Heart right ventricle (tissue), 16 donors: ENCODE data around the gene SLC23A2. TPM values are rescaled to one million over a fixed set of nuclear protein-coding genes. Genes with fewer than 3 reads are reported as not detected.
"Not testable (repeated sequence)": the region's sequence is repeated elsewhere in the genome, so short reads cannot be mapped to it uniquely, and the experiment has no call there.

Experiments
- ATAC-seq, 8 donors: fragments of 200-7000 bp; cut with Tn5 transposase; one replicate each; pipeline ENCODE4 v1.9.1; 2020; ENCODE audit warnings: mild to moderate bottlenecking in 8 of 8, moderate library complexity in 8 of 8, moderate number of reproducible peaks in 1 of 8
- DNase-seq, 2 donors: peaks; one replicate each; pipeline ENCODE4 v3.0.0-alpha.2; 2020
- H3K27ac ChIP-seq, 10 donors: fragments of 200-600 bp; sonication (generic) in 2 of 10; one replicate each; pipeline versions ENCODE4 v1.5.0 to v1.8.0; 2020 to 2022; ENCODE audit warnings: mild to moderate bottlenecking in 3 of 10
- H3K27me3 ChIP-seq, 7 donors: fragments of 200-600 bp; one replicate each; pipeline ENCODE4 v1.8.0; 2021 to 2022; ENCODE audit warnings: mild to moderate bottlenecking in 2 of 7
- H3K36me3 ChIP-seq, 9 donors: fragments of 200-600 bp; sonication (generic) in 1 of 9; one replicate each; pipeline versions ENCODE4 v1.5.0 to v1.8.0; 2020 to 2022; ENCODE audit warnings: mild to moderate bottlenecking in 2 of 9
- H3K4me1 ChIP-seq, 9 donors: fragments of 200-600 bp; sonication (generic) in 1 of 9; one replicate each; pipeline versions ENCODE4 v1.5.0 to v1.8.0; 2020 to 2022; ENCODE audit warnings: mild to moderate bottlenecking in 4 of 9
- H3K4me3 ChIP-seq, 10 donors: fragments of 200-600 bp; sonication (generic) in 2 of 10; one replicate each; pipeline versions ENCODE4 v1.5.0 to v1.8.0; 2020 to 2022; ENCODE audit warnings: mild to moderate bottlenecking in 7 of 10, moderate library complexity in 2 of 10
- H3K9me3 ChIP-seq, 11 donors: fragments of 200-600 bp in 10 of 11; sonication (generic) in 2 of 11; one replicate each; pipeline versions ENCODE4 v1.5.0 to v1.8.0; 2013 to 2022; ENCODE audit warnings: mild to moderate bottlenecking in 2 of 11, control low read depth in 1 of 11, moderate library complexity in 1 of 11
- CTCF ChIP-seq, 9 donors: fragments of 200-600 bp; sonication (generic) in 2 of 9; IDR thresholded peaks; one replicate each; pipeline versions ENCODE4 v1.5.0 to v1.8.0; 2021 to 2022; ENCODE audit warnings: antibody characterized with exemption in 9 of 9, mild to moderate bottlenecking in 5 of 9, moderate library complexity in 1 of 9
- WGBS, 2 donors: extraction: QIAGEN DNeasy Blood & Tissue Kit; methylation state at CpG; one replicate each; pipeline ENCODE4 v1.1.7; 2013; ENCODE audit warnings: inconsistent platforms in 1 of 2; 5-methylcytosine and 5-hydroxymethylcytosine counted together
- intact Hi-C, 10 donors: fragments of 100-400 bp; cut with DNase I; formaldehyde crosslinking; loops; one replicate each; pipeline versions ENCODE4 v1.11.1 to v1.14.2; 2022
- polyA plus RNA-seq, 2 donors: library from polyadenylated mRNA; stranded (reverse); fragments of 200-250 nt; gene quantifications; one replicate each; pipeline ENCODE4 v1.2.3, GENCODE V29; 2013
- total RNA-seq, 10 donors: library from RNA; stranded (reverse); fragmentation: NEBNext Ultra II Directional in 3 of 10; extraction: Animal tissue kit (Norgen Biotek cat#: 25700) in 3 of 10; gene quantifications; one replicate each; pipeline versions ENCODE4 v1.2.1 to v1.2.4, GENCODE V29; 2021 to 2023
- donor health status: Arrhythmogenic right ventricular cardiomyopathy.
- donor health status: ischemic (EF 13 %, LVEDD 7.1; RV severe dilation, severe dysfunction).
- donor health status: healthy with polysubstance abuse.
- donor health status: DM: no; HTN: yes; CAD: no.
- donor health status: DM: no; HTN: no; CAD: no.
- donor health status: ischemic (EF 25% LVEDD 6.9; RV normal size, moderate dysfunction).
- donor health status: ischemic (EF 25% LVEDD 5.7; RV mildly dilated, moderate dysfunction).
- donor health status: healthy.
- donor health status: DM: yes; HTN: yes; CAD: no.
- donor health status: Ischemic cardiomyopathy.
- donor health status: ischemic (EF 35%, LVEDD 5.7; RV mildly dilated, moderate dysfunction).
- donor health status: nonischemic (EF 11% LVEDD 7.7; RV severe dilation, severe dysfunction).
- donor health status: DM: yes; HTN: yes; CAD: no.
- donor health status: PGD.
- donor health status: ischemic (EF 29% LVEDD 5.4; RV normal size, mild dysfunction).
- donor health status: nonischemic (EF 23%, LVEDD 6.1; RV moderate dilation, normal function).

Gene SLC23A2
- total and polyA plus RNA-seq, 12 donors, result 2.0 to 12.3 (median 6.9) TPM

GRCh38 chr20:4853004-4853403 lies 148.3 kb downstream of the SLC23A2 start:
- H3K4me3 ChIP-seq, result no peak overlapping the region
- H3K27me3 ChIP-seq, result no peaks in the 10 kb centered on the region
- intact Hi-C loops, result no loop called here
- DNase-seq (no peak), ATAC-seq (no peak)
- no peak for TF ChIP-seq CTCF (IDR thresholded peaks at IDR 0.05)
- H3K4me1 ChIP-seq, result peaks cover 0 to 15% (median 3%) of the 10 kb centered on the region in 9 donors
- H3K9me3 ChIP-seq, result no peaks in the 10 kb centered on the region
- peak overlapping the region in 1 of 10 donors; percentile 20 for H3K27ac ChIP-seq
- WGBS, 2 donors, result 93% methylated on average over 15 of the region's 15 CpGs
- peaks cover 0 to 51% (median 7%) of the 10 kb centered on the region in 9 donors for H3K36me3 ChIP-seq

GRCh38 chr20:4850960-4851359 lies 150.3 kb downstream of the SLC23A2 start:
- Histone ChIP-seq H3K27ac (no peak overlapping the region), H3K4me3 (no peak overlapping the region), H3K27me3 (no peaks in the 10 kb centered on the region), H3K9me3 (no peaks in the 10 kb centered on the region), H3K4me1 (peaks cover 0 to 23% (median 0%) of the 10 kb centered on the region in 9 donors), H3K36me3 (peaks cover 0 to 35% (median 7%) of the 10 kb centered on the region in 9 donors)
- ATAC-seq (no peak), DNase-seq (no peak)
- no peak for TF ChIP-seq CTCF (IDR thresholded peaks at IDR 0.05)
- 89 to 98% methylated on average over 5 of the region's 5 CpGs for WGBS, 2 donors
- intact Hi-C loops, result no loop called here

GRCh38 chr20:4848829-4849228 lies 152.5 kb downstream of the SLC23A2 start:
- intact Hi-C loops, DNase-seq, H3K9me3 ChIP-seq, H3K4me3 ChIP-seq, ATAC-seq, H3K27me3 ChIP-seq, H3K27ac ChIP-seq: not testable (repeated sequence)
- Histone ChIP-seq H3K36me3 (peaks cover 0 to 13% (median 0%) of the 10 kb centered on the region in 9 donors), H3K4me1 (peaks cover 0 to 26% (median 0%) of the 10 kb centered on the region in 9 donors)
- 96% methylated on average over 3 of the region's 3 CpGs for WGBS, 2 donors

GRCh38 chr20:4848041-4848440 lies 153.3 kb downstream of the SLC23A2 start:
- Histone ChIP-seq H3K9me3 (no peaks in the 10 kb centered on the region), H3K4me3 (no peak overlapping the region), H3K27me3 (no peaks in the 10 kb centered on the region), H3K27ac (no peak overlapping the region), H3K4me1 (peaks cover 0 to 18% (median 0%) of the 10 kb centered on the region in 9 donors), H3K36me3 (peaks cover 0 to 6% (median 0%) of the 10 kb centered on the region in 9 donors)
- ATAC-seq, result no peak
- no peak for DNase-seq
- no peak for TF ChIP-seq CTCF (IDR thresholded peaks at IDR 0.05)
- intact Hi-C loops, result no loop called here
- WGBS, 2 donors, result 87 to 91% methylated on average over 7 of the region's 7 CpGs

- intact Hi-C loops, result no loop called here
- no peak overlapping the region for H3K27ac ChIP-seq
- WGBS, 2 donors, result 90 to 93% methylated on average over 2 of the region's 2 CpGs
- no peaks in the 10 kb centered on the region for H3K27me3 ChIP-seq
- no peaks in the 10 kb centered on the region for H3K9me3 ChIP-seq
- no peak overlapping the region for H3K4me3 ChIP-seq
- H3K36me3 ChIP-seq, result no peaks in the 10 kb centered on the region
- DNase-seq (no peak), ATAC-seq (no peak)
- no peak for TF ChIP-seq CTCF (IDR thresholded peaks at IDR 0.05)
- H3K4me1 ChIP-seq, result peaks cover 0 to 17% (median 0%) of the 10 kb centered on the region in 9 donors
Measured at GRCh38 chr20:4846821-4847220, 154.5 kb downstream of the SLC23A2 start.
